NCI-H524 treated with DMSO at 0.1 percent for 48 hours (cell line): Measurements from ENCODE around the gene KAT6B.
"Not testable (repeated sequence)": the region's sequence is repeated elsewhere in the genome, so short reads cannot be mapped to it uniquely, and the experiment has no call there.

Experiments
- DNase-seq: peaks from one replicate; lab custom pipeline; 2025; lab: John Stamatoyannopoulos, UW

The KAT6B gene

DNA sequence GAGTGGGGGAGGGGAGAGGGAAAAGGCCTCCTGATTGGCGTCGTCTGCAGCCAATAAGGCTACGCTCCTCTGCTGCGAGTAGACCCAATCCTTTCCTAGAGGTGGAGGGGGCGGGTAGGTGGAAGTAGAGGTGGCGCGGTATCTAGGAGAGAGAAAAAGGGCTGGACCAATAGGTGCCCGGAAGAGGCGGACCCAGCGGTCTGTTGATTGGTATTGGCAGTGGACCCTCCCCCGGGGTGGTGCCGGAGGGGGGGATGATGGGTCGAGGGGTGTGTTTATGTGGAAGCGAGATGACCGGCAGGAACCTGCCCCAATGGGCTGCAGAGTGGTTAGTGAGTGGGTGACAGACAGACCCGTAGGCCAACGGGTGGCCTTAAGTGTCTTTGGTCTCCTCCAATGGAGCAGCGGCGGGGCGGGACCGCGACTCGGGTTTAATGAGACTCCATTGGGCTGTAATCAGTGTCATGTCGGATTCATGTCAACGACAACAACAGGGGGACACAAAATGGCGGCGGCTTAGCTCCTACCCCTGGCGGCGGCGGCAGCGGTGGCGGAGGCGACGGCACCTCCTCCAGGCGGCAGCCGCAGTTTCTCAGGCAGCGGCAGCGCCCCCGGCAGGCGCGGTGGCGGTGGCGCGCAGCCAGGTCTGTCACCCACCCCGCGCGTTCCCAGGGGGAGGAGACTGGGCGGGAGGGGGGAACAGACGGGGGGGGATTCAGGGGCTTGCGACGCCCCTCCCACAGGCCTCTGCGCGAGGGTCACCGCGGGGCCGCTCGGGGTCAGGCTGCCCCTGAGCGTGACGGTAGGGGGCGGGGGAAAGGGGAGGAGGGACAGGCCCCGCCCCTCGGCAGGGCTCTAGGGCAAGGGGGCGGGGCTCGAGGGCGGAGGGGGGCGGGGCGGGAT lies at the start of gene KAT6B:
Gene KAT6B, plus strand, starts transcription at position 459 of the 903 bp plus-strand sequence. CDS start 16,258 bp downstream, outside the sequence.
- peak; percentile 89 for DNase-seq

DNA sequence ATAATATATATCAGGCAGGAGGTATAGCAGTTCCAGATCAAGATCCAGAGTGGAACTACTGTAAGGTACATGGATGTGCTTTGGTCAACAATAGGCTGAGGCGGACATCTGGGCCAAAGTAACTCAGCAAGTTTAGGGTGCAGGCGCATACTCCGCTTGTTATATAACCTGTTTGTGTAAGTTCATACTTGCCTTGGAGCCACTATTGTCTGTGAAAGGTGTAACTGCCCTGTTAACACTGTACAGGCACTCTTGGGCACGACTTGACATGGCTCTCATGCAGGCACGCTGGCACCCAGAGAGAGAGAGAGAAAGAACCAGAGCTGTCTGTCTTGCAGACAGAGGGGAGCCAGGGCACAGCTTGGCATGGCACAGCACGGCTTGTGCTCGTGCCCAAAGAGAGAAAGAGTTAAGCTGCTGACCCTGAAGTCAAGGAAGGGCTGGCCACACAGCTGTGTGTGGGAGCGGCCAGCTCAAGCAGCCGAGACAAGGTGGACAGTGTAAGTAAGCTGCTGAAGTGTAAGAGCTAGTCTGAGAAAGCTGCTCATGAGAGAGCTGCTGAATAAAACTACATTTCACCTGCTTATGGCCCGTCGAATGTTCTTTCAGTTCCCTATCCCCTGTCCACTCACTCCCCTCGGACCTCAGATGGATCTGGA lies 47.8 kb upstream of the KAT6B start:
- DNase-seq = no peak

DNA sequence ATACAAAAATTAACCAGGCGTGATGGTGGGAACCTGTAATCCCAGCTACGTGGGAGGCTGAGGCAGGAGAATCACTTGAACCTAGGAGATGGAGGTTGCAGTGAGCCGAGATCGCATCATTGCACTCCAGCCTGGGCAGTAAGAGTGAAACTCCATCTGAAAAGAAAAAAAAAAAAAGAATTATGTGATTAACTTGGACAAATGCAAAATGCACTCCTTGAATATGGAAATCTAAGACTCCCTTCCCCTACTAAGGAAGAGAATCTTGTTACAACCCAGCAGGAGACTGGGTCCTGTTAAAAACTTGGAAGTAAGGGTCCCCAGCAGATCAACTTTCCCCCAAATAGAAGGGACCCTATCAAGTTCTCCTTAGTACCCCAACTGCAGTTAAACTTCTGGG lies 44.5 kb upstream of the KAT6B start:
- DNase-seq = not testable (repeated sequence)

DNA sequence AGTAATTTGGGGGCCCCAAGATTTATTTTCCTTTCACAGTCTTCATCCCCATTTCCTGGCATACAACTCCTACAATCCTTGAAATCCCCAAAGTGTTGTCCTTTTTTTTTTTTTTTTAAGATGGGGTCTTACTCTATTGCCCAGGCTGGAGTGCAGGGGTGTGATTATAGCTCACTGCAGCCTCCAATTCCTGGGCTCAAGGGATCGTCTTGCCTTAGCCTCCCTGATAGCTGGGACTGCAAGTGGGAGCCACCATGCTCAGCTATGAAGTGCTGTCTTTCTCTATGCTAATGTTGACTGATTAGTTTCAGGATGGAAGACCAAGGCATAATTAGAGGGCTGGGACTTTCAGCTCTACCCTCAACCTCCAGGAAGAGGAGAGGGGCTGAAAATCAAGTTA lies 41.9 kb upstream of the KAT6B start:
- no peak for DNase-seq

DNA sequence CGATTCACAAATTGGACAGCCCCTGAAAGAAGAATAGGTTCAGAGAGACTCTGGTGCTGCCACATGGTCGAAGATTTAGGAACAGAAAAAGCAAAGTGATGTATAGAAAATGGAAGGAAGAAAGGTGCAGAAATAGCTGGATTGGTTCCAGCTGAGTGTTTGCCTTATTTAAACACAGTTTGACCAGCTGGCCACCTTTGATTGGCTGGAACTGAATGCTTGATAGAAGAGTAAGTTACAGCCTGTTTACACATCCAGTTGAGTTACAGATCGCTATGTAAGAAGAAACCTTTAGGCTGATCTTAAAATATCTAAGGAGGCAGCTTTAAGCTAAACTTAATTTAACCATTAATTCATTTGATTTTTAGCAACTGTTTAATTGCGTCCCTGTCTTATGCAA lies 40.3 kb upstream of the KAT6B start:
- DNase-seq = no peak

DNA sequence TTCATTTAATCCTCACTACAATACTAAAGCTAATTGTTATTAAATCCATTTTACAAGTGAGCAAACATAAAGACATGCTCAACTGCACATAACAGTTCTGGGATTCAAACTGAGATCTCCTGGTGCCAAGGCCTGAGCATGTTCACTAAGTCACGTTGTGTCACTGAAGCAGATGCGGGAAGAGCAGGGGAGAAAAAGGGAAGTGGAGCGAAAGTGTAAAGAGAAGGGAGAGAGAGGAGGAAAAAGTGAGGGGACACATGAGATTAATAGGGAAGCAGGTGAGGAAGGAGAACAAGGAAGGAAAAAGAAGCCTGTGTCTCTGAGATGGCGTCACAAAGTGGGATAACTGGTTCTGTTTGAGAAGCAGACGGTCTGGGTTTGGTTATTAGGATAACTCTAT lies 38.9 kb upstream of the KAT6B start:
- no peak for DNase-seq

DNA sequence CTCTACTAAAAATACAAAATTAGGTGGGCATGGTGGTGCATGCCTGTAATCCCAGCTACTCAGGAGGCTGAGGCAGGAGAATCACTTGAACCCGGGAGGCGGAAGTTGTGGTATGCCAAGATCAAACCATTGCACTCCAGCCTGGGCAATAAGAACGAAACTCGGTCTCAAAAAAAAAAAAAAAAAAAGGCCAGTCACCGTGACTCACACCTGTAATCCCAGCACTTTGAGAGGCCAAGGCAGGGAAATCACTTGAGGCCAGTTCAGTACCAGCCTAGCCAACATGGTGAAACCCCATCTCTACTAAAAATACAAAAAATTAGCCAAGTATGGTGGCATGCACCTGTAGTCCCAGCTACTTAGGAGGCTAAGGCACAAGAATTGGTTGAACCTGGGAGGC lies 34.4 kb upstream of the KAT6B start:
- DNase-seq = not testable (repeated sequence)

DNA sequence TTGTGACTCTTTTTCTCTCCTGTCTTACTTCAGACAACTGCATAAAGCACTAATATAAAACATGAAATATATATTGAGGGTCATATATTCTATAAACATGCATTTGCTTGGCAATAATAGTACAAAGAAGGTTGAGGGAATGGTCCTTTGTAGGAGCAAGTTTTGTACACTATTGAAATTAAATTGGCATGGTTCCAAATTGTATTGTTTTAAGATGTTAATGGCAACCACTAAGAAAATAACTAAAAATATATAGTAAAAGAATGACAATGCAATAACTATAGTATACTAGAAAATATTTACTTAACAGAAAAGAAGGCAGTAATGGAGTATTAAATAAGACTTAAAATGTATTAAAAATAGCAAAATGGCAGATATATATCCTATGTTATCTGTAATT lies 33.7 kb upstream of the KAT6B start:
- DNase-seq = no peak

DNA sequence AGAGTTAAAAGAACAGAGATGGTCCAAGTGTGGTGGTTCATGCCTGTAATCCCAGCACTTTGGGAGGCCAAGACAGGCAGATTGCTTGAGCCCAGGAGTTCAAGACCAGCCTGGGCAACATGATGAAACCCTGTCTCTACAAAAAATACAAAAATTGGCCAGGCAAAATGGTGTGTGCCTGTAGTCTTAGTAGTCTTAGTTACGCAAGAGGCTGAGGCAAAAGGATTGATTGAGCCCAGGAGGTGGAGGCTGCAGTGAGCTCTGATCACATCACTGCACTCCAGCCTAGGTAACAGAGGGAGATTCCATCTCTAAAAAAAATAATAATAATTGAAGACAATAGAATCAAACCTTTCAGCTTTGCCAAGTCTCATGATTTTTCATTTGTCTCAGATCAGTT lies 33.2 kb upstream of the KAT6B start:
- not testable (repeated sequence) for DNase-seq

DNA sequence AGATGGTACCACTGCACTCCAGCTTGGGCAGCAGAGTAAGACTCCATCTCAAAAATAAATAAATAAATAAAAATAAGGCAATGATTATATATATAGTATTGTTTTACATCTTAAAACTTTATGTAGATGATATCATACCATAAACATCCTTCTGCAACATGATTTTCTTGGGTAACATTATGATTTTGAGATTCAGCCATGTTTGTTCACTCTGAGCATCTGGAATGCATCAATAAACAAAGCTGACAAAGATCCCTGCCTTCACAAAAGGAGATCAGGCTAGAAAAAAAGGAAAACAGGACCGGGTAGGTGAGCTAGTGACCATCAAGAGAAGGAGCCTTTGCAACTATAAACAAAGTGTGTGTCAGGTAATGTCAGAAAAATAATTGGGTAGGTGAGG lies 31.9 kb upstream of the KAT6B start:
- DNase-seq = no peak

DNA sequence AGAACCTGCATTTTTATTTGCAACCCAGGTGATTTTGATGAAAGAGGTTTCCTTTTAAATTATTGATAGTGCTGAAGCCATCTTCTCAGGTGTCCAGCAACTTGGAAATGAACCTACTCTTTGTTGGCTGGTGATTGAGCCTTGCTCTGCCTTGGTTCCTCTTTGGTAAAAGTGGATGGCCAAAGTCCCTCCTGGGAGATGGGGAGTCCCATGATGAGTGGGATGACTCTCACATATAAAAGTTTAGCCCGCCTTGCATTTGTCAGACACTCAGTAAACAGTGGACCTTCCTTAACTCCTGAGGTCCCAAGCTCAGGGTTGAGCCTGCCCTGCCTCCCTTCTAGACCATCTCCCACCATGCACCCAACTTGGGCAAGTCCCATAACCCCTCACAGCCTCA lies 28.9 kb upstream of the KAT6B start:
- DNase-seq = no peak

DNA sequence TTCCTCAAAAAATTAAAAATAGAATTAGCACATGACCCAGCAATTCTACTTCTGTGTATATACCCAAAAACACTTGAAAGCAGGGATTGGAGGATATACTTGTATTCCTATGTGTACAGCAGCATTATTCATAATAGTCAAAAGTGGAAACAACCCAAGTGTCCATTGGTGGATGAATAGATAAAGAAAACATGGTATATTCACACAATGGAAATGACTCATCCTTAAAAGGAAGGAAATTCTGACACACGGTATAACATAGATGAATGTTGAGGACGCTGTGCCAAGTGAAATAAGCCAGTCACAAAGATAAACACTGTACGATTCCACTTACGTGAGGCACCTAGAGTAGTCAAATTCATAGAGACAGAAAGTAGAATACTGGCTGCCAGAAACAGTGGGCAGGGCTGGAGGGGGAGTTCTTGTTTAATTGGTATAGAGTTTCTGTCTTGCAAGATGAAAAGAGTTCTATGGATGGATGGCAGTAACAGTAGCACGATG lies 26.6 kb upstream of the KAT6B start:
- DNase-seq = no peak

DNA sequence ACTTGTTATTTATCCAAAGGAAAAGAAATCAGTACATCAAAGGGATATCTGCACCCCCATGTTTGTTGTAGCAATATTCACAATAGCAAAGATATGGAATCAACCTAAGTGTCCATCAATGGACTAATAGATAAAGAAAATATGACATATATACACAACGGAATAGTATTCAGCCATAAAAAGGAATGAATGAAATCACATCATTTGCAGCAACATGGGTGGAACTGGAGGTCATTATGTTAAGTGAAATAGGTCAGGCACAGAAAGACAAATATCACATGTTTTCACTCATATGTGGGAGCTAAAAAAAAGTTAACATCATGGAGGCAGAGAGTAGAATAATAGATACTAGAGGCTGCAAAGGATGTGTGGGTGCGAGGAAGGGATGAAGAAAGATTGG lies 25.0 kb upstream of the KAT6B start:
- DNase-seq = no peak

DNA sequence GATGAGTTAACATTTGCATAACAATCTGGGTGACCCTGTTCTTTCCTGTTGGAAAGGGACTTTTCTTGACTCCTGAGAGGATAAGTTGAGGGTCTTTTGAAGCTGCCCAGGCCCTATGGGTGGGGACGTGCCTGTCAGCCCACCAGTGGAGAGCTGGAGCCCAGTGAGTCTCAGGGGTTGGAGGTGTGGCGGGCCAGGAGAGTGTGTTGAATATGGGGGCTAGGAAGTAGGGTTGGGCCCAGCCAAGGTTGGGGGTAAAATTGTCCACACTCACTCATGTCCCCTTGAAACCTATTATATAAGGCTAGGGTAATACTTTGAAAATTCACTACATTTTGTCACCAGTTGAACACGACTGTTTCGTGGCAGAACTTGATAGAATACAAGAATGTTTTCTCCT lies 17.9 kb upstream of the KAT6B start:
- no peak for DNase-seq

DNA sequence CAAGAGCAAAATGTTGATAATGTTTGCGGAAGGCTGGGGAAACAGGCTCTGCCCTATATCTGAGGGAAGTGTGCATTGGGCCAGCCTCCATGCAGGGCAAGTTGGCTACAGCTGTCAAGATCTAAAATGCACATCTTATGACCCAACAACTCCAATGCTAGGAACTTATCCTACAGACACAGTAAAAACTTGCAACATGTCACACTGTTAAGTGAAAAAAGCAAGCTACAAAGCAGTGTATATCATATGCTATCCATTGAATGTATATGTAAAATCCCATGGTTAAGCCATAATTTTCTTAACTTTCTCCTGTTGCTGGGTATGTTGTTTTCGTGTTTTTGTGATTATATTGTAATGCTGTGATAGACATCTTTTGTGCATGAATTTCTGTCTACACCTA lies 16.3 kb upstream of the KAT6B start:
- DNase-seq = no peak

DNA sequence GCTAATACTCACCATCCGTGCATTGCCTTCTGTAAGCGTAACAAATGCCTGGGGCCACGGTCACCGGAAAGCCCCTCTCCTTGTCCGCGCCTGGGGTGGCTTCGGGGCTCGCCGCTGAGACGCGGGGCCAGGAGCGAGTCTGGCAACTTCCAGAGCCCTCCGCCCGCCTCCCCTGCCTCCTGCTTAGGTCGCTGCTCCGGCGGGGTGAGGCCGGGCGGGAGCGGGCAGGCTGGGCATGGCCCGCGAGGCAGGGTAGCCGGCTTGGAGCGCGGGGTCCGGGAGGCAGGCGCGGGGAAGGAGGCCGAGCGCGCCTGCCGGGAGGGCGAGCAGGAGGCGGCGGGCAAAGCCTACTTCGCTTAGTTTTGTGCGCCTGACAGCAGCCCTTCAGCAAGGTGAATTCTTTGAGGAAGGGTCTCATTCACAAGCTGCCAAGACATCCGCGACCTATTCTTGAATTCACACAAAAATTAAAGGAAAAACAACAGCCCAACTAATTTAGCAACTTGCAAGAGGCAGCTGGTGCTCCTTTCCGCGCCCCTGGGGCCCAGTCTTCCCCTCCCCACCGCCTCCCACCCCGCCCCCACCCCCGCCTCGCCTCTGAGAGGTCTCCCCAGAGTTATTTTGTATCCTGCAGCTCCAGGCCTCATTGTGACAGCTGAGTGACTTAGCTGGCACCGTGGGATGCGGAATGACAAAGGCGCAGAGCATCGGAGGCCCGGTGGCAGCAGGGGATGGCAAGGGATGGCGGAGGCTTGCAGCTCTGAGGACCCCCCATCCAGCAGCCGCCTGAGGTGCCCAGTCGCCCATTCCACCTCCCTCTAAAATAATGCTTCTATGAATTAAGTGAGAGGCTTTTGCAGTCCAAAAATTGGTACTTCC lies 12.8 kb upstream of the KAT6B start:
- no peak for DNase-seq

DNA sequence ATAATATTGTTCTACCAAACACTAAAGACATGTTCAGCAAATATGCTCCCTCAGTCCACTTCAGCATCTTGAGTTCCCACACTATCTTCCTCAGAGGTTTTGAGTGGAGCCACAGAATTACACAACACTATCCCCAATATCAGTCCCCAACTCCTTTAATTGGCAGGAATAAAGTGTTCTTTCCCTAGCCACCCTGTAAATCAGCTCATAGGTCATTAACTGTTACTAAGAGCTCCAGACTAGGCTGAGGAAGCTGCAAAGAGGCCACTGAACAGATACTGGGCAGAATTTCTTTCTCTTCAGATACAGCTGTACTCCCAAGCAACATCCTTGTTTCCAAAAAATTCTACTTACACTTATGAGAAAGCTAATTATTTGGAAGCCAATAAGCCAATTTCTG lies 11.6 kb upstream of the KAT6B start:
- DNase-seq = no peak

DNA sequence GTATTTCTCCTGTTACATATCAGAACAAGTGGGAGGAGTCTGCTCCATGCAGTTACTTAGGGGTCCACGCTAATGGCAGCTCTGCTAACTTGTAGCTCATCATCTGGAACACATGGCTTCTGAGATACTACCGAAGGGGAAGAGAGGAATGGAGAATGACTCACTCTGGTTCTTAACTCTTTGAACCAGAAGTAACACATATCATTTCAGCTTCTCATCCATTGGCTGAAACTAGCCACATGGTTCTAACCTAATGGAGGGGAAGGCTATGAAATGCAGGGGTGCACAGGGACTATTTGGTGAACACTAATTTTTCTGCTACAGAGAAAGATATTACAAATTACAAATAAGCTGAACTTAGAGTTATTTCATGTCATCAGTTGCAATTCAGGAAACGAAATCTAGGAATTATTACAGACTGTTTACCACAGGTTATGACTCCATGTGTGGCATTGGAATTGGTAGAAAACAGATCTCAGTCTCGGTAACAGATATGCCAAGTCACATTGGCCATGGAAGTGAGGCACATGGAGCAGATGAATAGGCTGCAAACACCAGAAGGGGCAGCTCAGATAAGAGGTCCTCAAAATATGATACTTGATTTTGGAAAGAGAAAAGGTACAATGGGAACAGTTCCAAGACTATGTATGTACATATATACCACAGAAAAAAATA lies 9.4 kb upstream of the KAT6B start:
- DNase-seq = no peak

DNA sequence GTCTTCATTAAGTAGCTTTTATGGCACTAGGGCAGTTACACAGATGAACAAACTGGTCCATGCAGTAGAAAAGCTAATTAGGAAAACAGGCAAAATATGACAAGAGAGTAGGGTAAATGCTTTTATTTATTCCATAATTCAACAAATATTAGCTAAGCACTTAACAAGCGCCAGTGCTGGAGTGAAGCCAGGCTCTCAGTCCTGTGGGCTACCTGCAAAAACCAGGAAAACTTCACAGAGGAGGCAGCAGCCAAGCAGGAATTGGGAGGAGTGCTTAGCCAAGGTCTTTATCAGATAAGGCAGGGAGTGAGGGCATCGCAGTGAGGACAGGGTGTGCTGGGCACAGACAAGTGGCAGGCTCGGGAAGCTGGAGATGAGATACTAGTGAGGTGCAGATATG lies 4.9 kb upstream of the KAT6B start:
- no peak for DNase-seq

DNA sequence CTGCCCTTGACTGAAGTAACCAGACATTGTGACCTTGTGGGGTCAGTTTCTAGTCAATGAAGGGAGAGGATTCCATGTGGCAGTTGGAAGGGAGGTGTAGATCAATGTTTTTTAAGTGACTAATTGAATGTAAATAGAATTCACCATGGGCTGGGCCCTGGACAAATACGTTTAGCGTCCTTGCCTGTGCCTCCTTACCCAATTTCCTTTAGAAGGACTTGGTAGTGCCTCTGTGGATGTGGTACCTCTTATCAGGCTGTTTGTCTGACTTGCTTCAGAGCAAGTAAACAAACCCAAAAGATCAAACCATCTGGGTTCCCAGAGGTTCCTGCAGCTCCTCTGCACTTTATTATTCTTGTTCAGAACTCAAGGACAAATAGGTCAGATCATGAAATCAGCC lies 4.3 kb upstream of the KAT6B start:
- no peak for DNase-seq

DNA sequence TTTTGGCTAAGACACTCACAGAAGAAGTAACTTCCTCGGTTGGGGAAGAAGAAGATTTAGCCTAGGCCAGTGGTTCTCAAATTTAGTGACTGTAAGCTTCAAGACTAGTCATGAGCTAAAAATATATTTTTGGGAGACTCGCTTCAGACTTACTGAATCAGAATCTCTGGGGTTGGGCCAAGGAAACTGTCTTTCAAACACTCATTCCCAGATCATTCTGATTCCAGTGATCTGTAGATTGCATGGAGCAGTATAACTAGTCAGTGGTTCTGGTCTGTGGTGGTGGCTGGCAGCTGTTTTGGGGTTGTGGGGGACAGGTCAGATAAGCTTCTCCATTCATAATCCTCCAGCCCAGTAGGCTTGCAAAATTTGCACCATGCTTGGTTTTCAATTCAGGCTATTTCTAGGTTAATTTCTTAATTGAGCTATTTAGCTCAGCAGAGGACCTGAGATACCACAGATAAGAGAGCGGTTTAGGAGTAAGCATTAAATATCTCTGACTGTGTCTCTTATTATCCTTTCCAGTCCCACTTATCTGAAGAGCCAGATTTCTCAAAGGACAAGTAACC lies 3.8 kb upstream of the KAT6B start:
- no peak for DNase-seq
